H1 (cell line): Measurements from ENCODE around the gene OR2V2. TPM values are rescaled to one million over a fixed set of nuclear protein-coding genes. Genes with fewer than 3 reads are reported as not detected.

Source experiments
- CTCF ChIA-PET: fragments of 300-600 bp; sonication (Branson Sonifier 250); formaldehyde crosslinking; loops from one replicate; lab custom pipeline; 2021; ENCODE audit not compliant: partially characterized antibody; lab: Charles Lee
- POLR2A ChIA-PET: fragments of 300-600 bp; sonication (Branson Sonifier 250); formaldehyde crosslinking; loops from one replicate; lab custom pipeline; 2021; ENCODE audit warnings: inconsistent platforms; ENCODE audit not compliant: partially characterized antibody; lab: Charles Lee
- DNase-seq, 2 experiments: peaks; one replicate each; pipeline versions ENCODE4 v3.0.0 to v3.0.0-alpha.2; 2010 to 2022; ENCODE audit warnings: low spot score in 2 of 2, low read depth in 1 of 2, mixed read lengths in 1 of 2
- FAIRE-seq: peaks from 2 replicates; lab custom pipeline; 2011; peaks lifted over from hg19 to GRCh38; lab: Jason Lieb, UNC
- H2AFZ ChIP-seq: 2 replicates; pipeline ENCODE4 v1.8.1; 2012; ENCODE audit warnings: low read length, inconsistent platforms
- H2AK5ac ChIP-seq: 2 replicates; pipeline ENCODE4 v1.6.1; 2013; ENCODE audit warnings: low read depth, low read length
- H2BK120ac ChIP-seq: replicated peaks from 2 replicates; pipeline ENCODE3; 2013; ENCODE audit warnings: low read depth, low read length, inconsistent platforms
- H2BK12ac ChIP-seq: 2 replicates; pipeline ENCODE4 v1.6.1; 2013; ENCODE audit warnings: low read depth, low read length
- H2BK15ac ChIP-seq: 2 replicates; pipeline ENCODE4 v1.6.1; 2013; ENCODE audit warnings: low read length
- H2BK20ac ChIP-seq: 2 replicates; pipeline ENCODE4 v1.6.1; 2013; ENCODE audit warnings: low read length
- H2BK5ac ChIP-seq: 2 replicates; pipeline ENCODE4 v1.6.1; 2013; ENCODE audit warnings: low read depth, low read length
- H3K14ac ChIP-seq: 2 replicates; pipeline ENCODE4 v1.6.1; 2013; ENCODE audit warnings: inconsistent platforms; ENCODE audit not compliant: insufficient read length
- H3K18ac ChIP-seq: 2 replicates; pipeline ENCODE4 v1.6.1; 2013; ENCODE audit warnings: low read length; ENCODE audit errors: extremely low read depth
- H3K23ac ChIP-seq: 2 replicates; pipeline ENCODE4 v1.6.1; 2013; ENCODE audit warnings: inconsistent platforms; ENCODE audit not compliant: insufficient read length
- H3K23me2 ChIP-seq: 2 replicates; pipeline ENCODE4 v1.6.1; 2013; ENCODE audit warnings: low read depth, low read length
- H3K27ac ChIP-seq: 2 replicates; pipeline ENCODE4 v1.6.1; 2011; ENCODE audit warnings: low read depth, low read length, inconsistent platforms
- H3K27me3 ChIP-seq, 4 experiments: replicated peaks in 1 of 4; 1 replicate in 1 of 4; 2 replicates in 3 of 4; pipeline versions ENCODE4 v1.6.1 to v1.8.1; 2011 to 2013; ENCODE audit warnings: low read length in 3 of 4, mild to moderate bottlenecking in 3 of 4, inconsistent platforms in 2 of 4, mixed read lengths in 2 of 4, moderate library complexity in 1 of 4; ENCODE audit not compliant: control insufficient read depth in 3 of 4, insufficient read depth in 3 of 4; ENCODE audit errors: extremely low read depth in 1 of 4
- H3K36me3 ChIP-seq, 4 experiments: 2 replicates each; pipeline versions ENCODE4 v1.6.1 to v1.8.1; 2011 to 2013; ENCODE audit warnings: mild to moderate bottlenecking in 4 of 4, low read length in 3 of 4, moderate library complexity in 2 of 4, control low read depth in 1 of 4, inconsistent platforms in 1 of 4; ENCODE audit not compliant: insufficient read depth in 4 of 4, control insufficient read depth in 2 of 4
- H3K4ac ChIP-seq: replicated peaks from 2 replicates; pipeline ENCODE3; 2013; ENCODE audit warnings: low read length, low read depth, mixed read lengths, inconsistent platforms; ENCODE audit not compliant: insufficient read length
- H3K4me1 ChIP-seq, 4 experiments: replicated peaks in 1 of 4; 1 replicate in 1 of 4; 2 replicates in 3 of 4; pipeline versions ENCODE4 v1.6.1 to v1.8.1; 2011 to 2013; ENCODE audit warnings: low read length in 3 of 4, inconsistent platforms in 2 of 4, mixed read lengths in 1 of 4; ENCODE audit not compliant: insufficient read depth in 4 of 4, control insufficient read depth in 3 of 4
- H3K4me2 ChIP-seq, 2 experiments: 2 replicates each; pipeline versions ENCODE4 v1.6.1 to v1.8.1; 2011 to 2013; ENCODE audit warnings: low read depth in 2 of 2, low read length in 2 of 2, control low read depth in 1 of 2, inconsistent platforms in 1 of 2, mild to moderate bottlenecking in 1 of 2; ENCODE audit not compliant: insufficient read depth in 1 of 2
- H3K4me3 ChIP-seq, 4 experiments: fragments of 200-600, 300-600 bp in 1 of 4; sonication (generic), shearing (Covaris generic), sonication (Bioruptor Twin) in 1 of 4; 2 replicates each; pipeline versions ENCODE4 v1.5.1 to v1.8.1; 2011 to 2016; ENCODE audit warnings: low read length in 4 of 4, low read depth in 3 of 4, control low read depth in 2 of 4, inconsistent platforms in 2 of 4, mild to moderate bottlenecking in 2 of 4, mixed read lengths in 1 of 4, moderate library complexity in 1 of 4; ENCODE audit not compliant: insufficient read depth in 2 of 4; ENCODE audit errors: extremely low read depth in 1 of 4
- H3K56ac ChIP-seq: replicated peaks from 2 replicates; pipeline ENCODE3; 2013; ENCODE audit warnings: low read depth, mild to moderate bottlenecking, mixed read lengths, low read length, inconsistent platforms; ENCODE audit not compliant: insufficient read length
- H3K79me1 ChIP-seq: 2 replicates; pipeline ENCODE4 v1.6.1; 2013; ENCODE audit warnings: low read depth, low read length, control low read depth
- H3K79me2 ChIP-seq, 2 experiments: 2 replicates each; pipeline versions ENCODE4 v1.6.1 to v1.8.1; 2012 to 2013; ENCODE audit warnings: low read length in 2 of 2, mild to moderate bottlenecking in 2 of 2, inconsistent platforms in 1 of 2; ENCODE audit not compliant: insufficient read depth in 2 of 2, control insufficient read depth in 1 of 2
- H3K9ac ChIP-seq, 4 experiments: replicated peaks in 1 of 4; 1 replicate in 1 of 4; 2 replicates in 3 of 4; pipeline versions ENCODE4 v1.6.1 to v1.8.1; 2011 to 2013; ENCODE audit warnings: low read depth in 3 of 4, low read length in 3 of 4, control low read depth in 2 of 4, mild to moderate bottlenecking in 2 of 4, moderate library complexity in 2 of 4, inconsistent platforms in 1 of 4; ENCODE audit errors: extremely low read depth in 1 of 4
- H3K9me3 ChIP-seq, 2 experiments: 2 replicates each; pipeline versions ENCODE4 v1.6.1 to v1.8.1; 2012 to 2013; ENCODE audit warnings: mild to moderate bottlenecking in 2 of 2, moderate library complexity in 2 of 2, control low read depth in 1 of 2, inconsistent platforms in 1 of 2, low read depth in 1 of 2, low read length in 1 of 2, mixed read lengths in 1 of 2; ENCODE audit not compliant: insufficient read depth in 2 of 2
- H4K20me1 ChIP-seq, 2 experiments: replicated peaks in 1 of 2; 2 replicates each; pipeline versions ENCODE3 to v1.8.1; 2011 to 2013; ENCODE audit warnings: inconsistent platforms in 2 of 2, low read length in 2 of 2, mild to moderate bottlenecking in 1 of 2; ENCODE audit not compliant: insufficient read depth in 2 of 2, control insufficient read depth in 1 of 2
- H4K5ac ChIP-seq: 2 replicates; pipeline ENCODE4 v1.6.1; 2013; ENCODE audit warnings: low read length, low read depth, mixed read lengths, inconsistent platforms; ENCODE audit not compliant: insufficient read length
- H4K8ac ChIP-seq: 2 replicates; pipeline ENCODE4 v1.8.0; 2013; ENCODE audit warnings: mild to moderate bottlenecking, moderate library complexity, low read length, inconsistent platforms; ENCODE audit not compliant: insufficient read depth; ENCODE audit errors: extremely low read depth
- H4K91ac ChIP-seq: replicated peaks from 2 replicates; pipeline ENCODE3; 2013; ENCODE audit warnings: low read length, mixed read lengths, inconsistent platforms; ENCODE audit not compliant: insufficient read length
- BACH1 ChIP-seq: IDR thresholded peaks from 2 replicates; pipeline ENCODE4 v1.6.1; 2012; ENCODE audit warnings: low read length, improper control_type of control experiment
- CBX8 ChIP-seq: fragments of 300-800, 300-1000 bp; sonication (generic); IDR thresholded peaks from 2 replicates; pipeline ENCODE4 v1.7.1; 2016; ENCODE audit warnings: low read depth, low read length, borderline replicate concordance
- CEBPB ChIP-seq: IDR thresholded peaks from 2 replicates; pipeline ENCODE4 v1.6.1; 2012; ENCODE audit warnings: low read depth, low read length
- CTBP2 ChIP-seq: IDR thresholded peaks from 2 replicates; pipeline ENCODE4 v1.7.0; 2011; ENCODE audit warnings: borderline replicate concordance, mild to moderate bottlenecking, moderate library complexity, mixed read lengths, low read length; ENCODE audit not compliant: insufficient read depth, insufficient read length
- NANOG ChIP-seq: IDR thresholded peaks from 2 replicates; pipeline ENCODE4 v1.6.1; 2011; ENCODE audit warnings: low read length, low read depth, mild to moderate bottlenecking, inconsistent platforms; ENCODE audit not compliant: insufficient read depth, poor library complexity, severe bottlenecking
- POLR2AphosphoS5 ChIP-seq: IDR thresholded peaks from 2 replicates; pipeline ENCODE4 v1.6.1; 2011; ENCODE audit warnings: low read depth, low read length
- RAD21 ChIP-seq, 2 experiments: IDR thresholded peaks in 1 of 2; conservative IDR thresholded peaks in 1 of 2; 2 replicates each; pipeline ENCODE4 v1.6.1; 2011; ENCODE audit warnings: low read depth in 2 of 2, low read length in 2 of 2, improper control_type of control experiment in 1 of 2, inconsistent platforms in 1 of 2, mild to moderate bottlenecking in 1 of 2, moderate library complexity in 1 of 2
- RBBP5 ChIP-seq: IDR thresholded peaks from 2 replicates; pipeline ENCODE4 v1.7.1; 2012; ENCODE audit warnings: low read depth, mild to moderate bottlenecking, inconsistent platforms, low read length, moderate library complexity, borderline replicate concordance
- TAF1 ChIP-seq: IDR thresholded peaks from 2 replicates; pipeline ENCODE4 v1.6.1; 2011; ENCODE audit warnings: mild to moderate bottlenecking, low read depth, low read length
- YY1 ChIP-seq: IDR thresholded peaks from 2 replicates; pipeline ENCODE4 v1.6.1; 2011; ENCODE audit warnings: low read depth, mild to moderate bottlenecking, low read length
- ZNF274 ChIP-seq: IDR thresholded peaks from 2 replicates; pipeline ENCODE4 v1.7.0; 2012; ENCODE audit warnings: low read length, borderline replicate concordance; ENCODE audit errors: extremely low read depth
- WGBS, 2 experiments: shearing (Covaris generic) in 1 of 2; methylation state at CpG; one replicate each; pipeline versions ENCODE4 v1.1.6 to v1.1.7; 2013 to 2015; ENCODE audit warnings: low lambda C conversion rate in 2 of 2, mixed read lengths in 2 of 2, inconsistent platforms in 1 of 2, low coverage in 1 of 2, missing lambda C conversion rate in 1 of 2; ENCODE audit not compliant: insufficient replicate concordance in 2 of 2, insufficient coverage in 1 of 2, insufficient read length in 1 of 2; ENCODE audit errors: extremely low coverage in 1 of 2, missing lambda C conversion rate in 1 of 2; 5-methylcytosine and 5-hydroxymethylcytosine counted together
- polyA plus RNA-seq, 7 experiments: library from polyadenylated mRNA; depleted of rRNA in 3 of 7; stranded (reverse) in 5 of 7; unstranded in 2 of 7; fragments of >200 nt in 5 of 7; fragments of 200-250 nt in 2 of 7; gene quantifications; 1 replicate in 5 of 7; 2 replicates in 1 of 7; 4 replicates in 1 of 7; pipeline versions ENCODE4 v1.2.1 to v1.2.3, GENCODE V29; 2011 to 2013; ENCODE audit warnings: missing spikeins in 2 of 7, mixed read lengths in 2 of 7
- total RNA-seq: library from RNA; stranded (reverse); fragmentation: NEBNext Ultra II Directional; extraction: Animal tissue kit (Norgen Biotek cat#: 25700); gene quantifications from 2 replicates; pipeline ENCODE4 v1.2.1, GENCODE V29; 2021
- TF ChIP-seq, protein P1 (sequence below): IDR thresholded peaks from 2 replicates; pipeline ENCODE4 v1.6.1; 2011; ENCODE audit warnings: low read depth, mild to moderate bottlenecking, low read length; ENCODE audit not compliant: insufficient read depth

OR2V2 gene
- total and polyA plus RNA-seq, 2 of the 8 experiments (the other 6 are each of a cell fraction or from before 2014, with no cell fraction given), result not detected

- no peak overlapping the region for H3K4ac ChIP-seq
- no peaks in the 10 kb centered on the region for H4K20me1 ChIP-seq
- no peak overlapping the region for H2BK15ac ChIP-seq
- H3K9me3 ChIP-seq, result no peaks in the 10 kb centered on the region
- no peak overlapping the region for H4K5ac ChIP-seq
- no peak overlapping the region for H3K18ac ChIP-seq
- no peak overlapping the region for H3K56ac ChIP-seq
- no peak overlapping the region for H2BK20ac ChIP-seq
- no peak overlapping the region for H3K9ac ChIP-seq
- POLR2A ChIA-PET, result interaction anchor here (1.1 kb wide), 1 partner anchor 46 kb away, joined by 5 read pairs; no protein-coding TSS in a partner anchor
- H3K23ac ChIP-seq, result no peak overlapping the region
- H3K14ac ChIP-seq, result no peak overlapping the region
- no peak overlapping the region for H2AK5ac ChIP-seq
- H3K23me2 ChIP-seq, result peaks cover 6% of the 10 kb centered on the region; the same call in 1 of the 2 replicates
- no peaks in the 10 kb centered on the region for H3K36me3 ChIP-seq
- H3K4me1 ChIP-seq, result no peaks in the 10 kb centered on the region
- H3K27me3 ChIP-seq, result peaks cover 0 to 16% (median 9%) of the 10 kb centered on the region in 4 experiments; a peak in 5 of 7 replicates
- H2BK5ac ChIP-seq, result no peak overlapping the region
- H3K4me3 ChIP-seq, result no peak overlapping the region
- H3K4me2 ChIP-seq, result no peak overlapping the region
- H4K91ac ChIP-seq, result no peak overlapping the region
- WGBS, 2 experiments, result 73% methylated on average over 3 of the region's 3 CpGs; no CpG with 5 or more reads in 1 of the 2 experiments
- DNase-seq, result no peak
- H3K79me1 ChIP-seq, result no peaks in the 10 kb centered on the region
- no peak for FAIRE-seq
- no peak overlapping the region for H2AFZ ChIP-seq
- H3K27ac ChIP-seq, result no peak overlapping the region
- no peak overlapping the region for H2BK12ac ChIP-seq
- H3K79me2 ChIP-seq, result no peaks in the 10 kb centered on the region
- no peak overlapping the region for H4K8ac ChIP-seq
- no peak overlapping the region for H2BK120ac ChIP-seq
- CTCF ChIA-PET, result interaction anchor here (0.7 to 2.6 kb wide), 2 partner anchors 8 kb away, joined by 4 to 9 read pairs; no protein-coding TSS in a partner anchor
- TF ChIP-seq RBBP5 (no peak), CBX8 (no peak), POLR2AphosphoS5 (no peak), YY1 (no peak), RAD21 (IDR thresholded peaks at IDR 0.05 in 1 of 2, conservative IDR thresholded peaks at IDR 0.05 in 1 of 2; ENCODE audit: low read depth in 2 of 2, low read length in 2 of 2) (no peak), ZNF274 (no peak), CTBP2 (no peak), CEBPB (no peak), TAF1 (no peak), NANOG (no peak), BACH1 (no peak)
- TF ChIP-seq, protein P1, sequence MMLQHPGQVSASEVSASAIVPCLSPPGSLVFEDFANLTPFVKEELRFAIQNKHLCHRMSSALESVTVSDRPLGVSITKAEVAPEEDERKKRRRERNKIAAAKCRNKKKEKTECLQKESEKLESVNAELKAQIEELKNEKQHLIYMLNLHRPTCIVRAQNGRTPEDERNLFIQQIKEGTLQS, result no peak
These were observed 29.0 kb downstream of the OR2V2 start for GRCh38 chr5:181176254-181176952.
